ENCODE data around the gene GREM1. TPM values are rescaled to one million over a fixed set of nuclear protein-coding genes. Genes with fewer than 3 reads are reported as not detected.

The GREM1 gene
- total RNA-seq, 1 experiment from 2014 or later = 2.2 TPM

DNA sequence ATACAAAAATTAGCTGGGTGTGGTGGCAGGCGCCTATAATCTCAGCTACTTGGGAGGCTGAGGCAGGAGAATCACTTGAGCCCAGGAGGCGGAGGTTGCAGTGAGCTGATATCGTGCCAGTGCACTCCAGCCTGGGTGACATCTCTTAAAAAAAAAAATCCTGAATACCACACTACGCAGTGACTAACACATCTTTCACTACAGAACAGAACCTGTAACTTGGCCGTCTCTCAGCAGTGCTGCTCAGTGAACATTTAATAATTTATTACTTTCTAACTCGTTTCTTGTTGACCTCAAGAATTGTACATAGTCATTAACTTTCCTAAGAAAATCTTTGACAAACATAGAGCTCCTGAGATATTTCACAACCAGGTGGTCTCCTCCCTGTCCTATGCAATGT lies 3.8 kb downstream of the GREM1 start:
- TF ChIP-seq EZH2 (IDR thresholded peaks at IDR 0.05; ENCODE audit: borderline replicate concordance, low read depth, low read length, poor library complexity, severe bottlenecking) = no peak
- TF ChIP-seq, protein P1, sequence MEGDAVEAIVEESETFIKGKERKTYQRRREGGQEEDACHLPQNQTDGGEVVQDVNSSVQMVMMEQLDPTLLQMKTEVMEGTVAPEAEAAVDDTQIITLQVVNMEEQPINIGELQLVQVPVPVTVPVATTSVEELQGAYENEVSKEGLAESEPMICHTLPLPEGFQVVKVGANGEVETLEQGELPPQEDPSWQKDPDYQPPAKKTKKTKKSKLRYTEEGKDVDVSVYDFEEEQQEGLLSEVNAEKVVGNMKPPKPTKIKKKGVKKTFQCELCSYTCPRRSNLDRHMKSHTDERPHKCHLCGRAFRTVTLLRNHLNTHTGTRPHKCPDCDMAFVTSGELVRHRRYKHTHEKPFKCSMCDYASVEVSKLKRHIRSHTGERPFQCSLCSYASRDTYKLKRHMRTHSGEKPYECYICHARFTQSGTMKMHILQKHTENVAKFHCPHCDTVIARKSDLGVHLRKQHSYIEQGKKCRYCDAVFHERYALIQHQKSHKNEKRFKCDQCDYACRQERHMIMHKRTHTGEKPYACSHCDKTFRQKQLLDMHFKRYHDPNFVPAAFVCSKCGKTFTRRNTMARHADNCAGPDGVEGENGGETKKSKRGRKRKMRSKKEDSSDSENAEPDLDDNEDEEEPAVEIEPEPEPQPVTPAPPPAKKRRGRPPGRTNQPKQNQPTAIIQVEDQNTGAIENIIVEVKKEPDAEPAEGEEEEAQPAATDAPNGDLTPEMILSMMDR (conservative IDR thresholded peaks at IDR 0.05; ENCODE audit: low read depth, low read length) = no peak
- CTCF ChIA-PET = no interaction called here
- Histone ChIP-seq H3K27me3 (replicated peaks; ENCODE audit: insufficient read depth, low read depth, low read length, poor library complexity) (peaks cover 75% of the 10 kb centered on the region), H3K36me3 (ENCODE audit: insufficient read depth, low read length, poor library complexity, severe bottlenecking) (no peaks in the 10 kb centered on the region), H3K9me3 (ENCODE audit: low read depth, low read length, poor library complexity, severe bottlenecking) (no peaks in the 10 kb centered on the region), H3K4me1 (ENCODE audit: insufficient read depth, low read length, poor library complexity, severe bottlenecking) (peaks cover 7% of the 10 kb centered on the region), H3K27ac (ENCODE audit: low read depth, low read length, poor library complexity, severe bottlenecking) (no peak overlapping the region), H3K4me3 (ENCODE audit: low read depth, low read length, poor library complexity, severe bottlenecking) (no peak overlapping the region)
- POLR2A ChIA-PET (ENCODE audit: low non-redundant PET) = no interaction called here
- no TSS peak for BruUV-seq (replicated peaks)
- intact Hi-C loops (cut with micrococcal nuclease; ENCODE audit: unreplicated experiment) = no loop called here
- no peak for DNase-seq (ENCODE audit: low spot score)

DNA sequence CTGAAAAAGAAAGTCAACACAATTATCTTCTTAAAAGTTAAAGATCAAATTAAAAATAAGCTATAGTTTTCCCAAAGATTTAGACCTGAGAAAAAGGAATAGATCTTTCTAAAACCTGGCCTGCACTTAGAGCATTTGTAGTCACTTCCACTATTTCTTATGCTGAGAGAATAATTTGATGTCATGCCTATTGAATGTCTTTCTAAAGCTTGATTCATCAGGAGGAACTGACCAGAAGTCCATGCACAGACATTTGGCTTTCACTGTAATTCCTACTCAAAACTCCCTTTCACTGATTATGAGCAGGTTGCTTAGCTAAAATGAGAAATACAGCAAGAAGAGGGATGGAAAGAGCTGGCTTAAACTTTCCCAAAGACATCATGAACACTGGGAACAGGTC lies 4.3 kb downstream of the GREM1 start:
- intact Hi-C loops (cut with micrococcal nuclease; ENCODE audit: unreplicated experiment) = no loop called here
- H3K4me1 ChIP-seq (ENCODE audit: insufficient read depth, low read length, poor library complexity, severe bottlenecking) = peaks cover 5% of the 10 kb centered on the region
- ChIA-PET POLR2A (ENCODE audit: low non-redundant PET) (no interaction called here), CTCF (no interaction called here)
- no peaks in the 10 kb centered on the region for H3K9me3 ChIP-seq (ENCODE audit: low read depth, low read length, poor library complexity, severe bottlenecking)
- H3K27me3 ChIP-seq (replicated peaks; ENCODE audit: insufficient read depth, low read depth, low read length, poor library complexity) = peaks cover 69% of the 10 kb centered on the region
- no peak for TF ChIP-seq EZH2 (IDR thresholded peaks at IDR 0.05; ENCODE audit: borderline replicate concordance, low read depth, low read length, poor library complexity, severe bottlenecking)
- H3K4me3 ChIP-seq (ENCODE audit: low read depth, low read length, poor library complexity, severe bottlenecking) = no peak overlapping the region
- H3K36me3 ChIP-seq (ENCODE audit: insufficient read depth, low read length, poor library complexity, severe bottlenecking) = no peaks in the 10 kb centered on the region
- DNase-seq (ENCODE audit: low spot score) = no peak
- no TSS peak for BruUV-seq (replicated peaks)
- H3K27ac ChIP-seq (ENCODE audit: low read depth, low read length, poor library complexity, severe bottlenecking) = no peak overlapping the region

DNA sequence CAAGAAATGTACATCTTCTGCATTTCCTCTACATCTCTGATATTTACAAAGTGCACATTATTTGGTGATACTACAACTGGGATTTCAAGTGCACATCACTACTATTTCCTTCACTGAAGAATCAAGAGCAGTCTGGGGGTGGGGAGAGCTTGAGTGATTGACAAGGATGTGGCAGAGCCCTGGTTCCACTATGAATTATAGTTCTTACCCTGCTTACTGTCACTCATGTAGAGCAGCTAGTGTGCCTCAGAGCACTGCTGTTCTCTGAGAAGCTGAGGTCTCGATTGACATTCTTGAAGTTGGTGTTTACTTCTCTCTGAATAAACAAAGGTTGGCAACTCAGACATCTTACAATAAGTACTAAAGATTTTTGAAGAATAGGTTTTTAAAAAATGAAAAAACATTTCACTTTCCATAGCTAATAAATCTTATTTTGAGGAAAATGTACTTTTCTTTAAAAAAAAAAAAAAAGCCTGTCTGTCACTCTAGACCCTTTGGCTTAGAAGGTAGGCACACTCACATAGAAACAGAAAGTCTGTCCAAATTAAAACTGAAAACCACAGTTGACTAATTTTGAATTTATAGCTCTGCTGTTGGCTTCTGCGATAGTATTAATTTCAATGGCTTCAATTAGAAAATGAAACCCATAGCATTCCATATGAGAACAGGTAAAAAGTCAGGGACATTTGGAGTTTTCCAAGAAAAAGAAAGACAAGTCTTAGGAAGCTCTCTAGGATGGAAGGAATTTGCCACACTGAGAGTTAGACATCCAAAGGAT lies 5.6 kb downstream of the GREM1 start:
- Histone ChIP-seq H3K4me3 (ENCODE audit: low read depth, low read length, poor library complexity, severe bottlenecking) (no peak overlapping the region), H3K9me3 (ENCODE audit: low read depth, low read length, poor library complexity, severe bottlenecking) (no peaks in the 10 kb centered on the region), H3K27ac (ENCODE audit: low read depth, low read length, poor library complexity, severe bottlenecking) (no peak overlapping the region), H3K4me1 (ENCODE audit: insufficient read depth, low read length, poor library complexity, severe bottlenecking) (no peaks in the 10 kb centered on the region), H3K36me3 (ENCODE audit: insufficient read depth, low read length, poor library complexity, severe bottlenecking) (no peaks in the 10 kb centered on the region), H3K27me3 (replicated peaks; ENCODE audit: insufficient read depth, low read depth, low read length, poor library complexity) (peaks cover 57% of the 10 kb centered on the region)
- no TSS peak for BruUV-seq (replicated peaks)
- ChIA-PET CTCF (no interaction called here), POLR2A (ENCODE audit: low non-redundant PET) (no interaction called here)
- intact Hi-C loops (cut with micrococcal nuclease; ENCODE audit: unreplicated experiment) = no loop called here
- DNase-seq (ENCODE audit: low spot score) = no peak
- TF ChIP-seq, protein P1 (conservative IDR thresholded peaks at IDR 0.05; ENCODE audit: low read depth, low read length) = no peak
- TF ChIP-seq EZH2 (IDR thresholded peaks at IDR 0.05; ENCODE audit: borderline replicate concordance, low read depth, low read length, poor library complexity, severe bottlenecking) = no peak
